H1 (cell line): ENCODE measurements around the gene MAGEA9.

Source experiments
- CREB1 ChIP-seq: IDR thresholded peaks from 2 replicates; pipeline ENCODE4 v1.6.1; 2012; ENCODE audit warnings: inconsistent platforms
- EZH2 ChIP-seq: fragments of 200-600 bp; sonication (generic); IDR thresholded peaks from 2 replicates; pipeline ENCODE4 v1.7.1; 2012; ENCODE audit warnings: low read depth, mild to moderate bottlenecking, moderate library complexity, low read length, inconsistent platforms; ENCODE audit not compliant: severe bottlenecking
- POLR2AphosphoS5 ChIP-seq: IDR thresholded peaks from 2 replicates; pipeline ENCODE4 v1.6.1; 2011; ENCODE audit warnings: low read depth, low read length
- SRF ChIP-seq: IDR thresholded peaks from 2 replicates; pipeline ENCODE4 v1.6.1; 2011; ENCODE audit warnings: mild to moderate bottlenecking, low read depth, low read length, moderate library complexity

DNA sequence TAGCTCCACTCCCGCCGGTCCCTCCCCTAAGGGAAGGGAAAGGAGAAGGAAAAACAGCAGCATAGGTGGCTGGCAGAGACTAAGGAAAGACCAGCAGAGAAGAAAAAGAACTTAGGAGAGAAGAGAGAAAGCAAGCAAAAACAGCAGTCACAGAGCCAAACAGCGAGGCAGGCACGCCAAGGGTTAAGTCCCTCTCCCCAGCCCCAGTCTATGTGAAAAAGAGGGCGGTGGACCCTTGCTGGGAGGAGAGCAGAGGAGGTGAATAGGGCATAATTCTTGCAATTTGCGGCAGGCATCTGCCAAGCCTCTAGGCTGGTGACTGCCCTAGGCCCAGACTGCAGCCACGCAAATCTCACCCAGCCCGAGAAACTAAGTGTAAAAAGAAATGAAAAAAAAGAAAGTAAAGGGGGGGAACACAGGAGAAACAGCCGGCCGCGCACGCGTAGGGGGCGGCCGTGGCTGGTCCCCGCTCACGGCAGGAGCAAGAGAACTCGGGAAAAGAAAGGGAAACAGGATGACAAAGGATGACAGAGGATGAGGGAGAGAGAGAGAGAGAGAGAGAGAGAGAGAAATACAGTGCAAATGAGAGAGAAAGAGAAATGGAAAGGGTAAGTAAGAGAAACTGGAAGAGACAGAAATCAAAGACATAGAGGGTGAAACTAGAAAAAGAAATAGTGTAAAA lies 48.6 kb downstream of the MAGEA9 start:
- TF ChIP-seq POLR2AphosphoS5 (no peak), EZH2 (no peak), CREB1 (no peak), SRF (no peak)
